Esophagus squamous epithelium (tissue), 4 donors: Measurements from ENCODE around the gene ACTMAP.
"Not testable (repeated sequence)": the region's sequence is repeated elsewhere in the genome, so short reads cannot be mapped to it uniquely, and the experiment has no call there.

Source experiments
- POLR2A ChIP-seq, 4 donors: fragments of 450-650 bp; IDR thresholded peaks; one replicate each; pipeline ENCODE4 v1.6.1; 2017; ENCODE audit warnings: antibody characterized with exemption in 4 of 4, mild to moderate bottlenecking in 4 of 4, moderate library complexity in 3 of 4
- TF ChIP-seq, protein P1 (sequence below), 6 experiments: fragments of 450-650 bp in 4 of 6; fragments of 200-600 bp in 2 of 6; sonication (generic) in 2 of 6; IDR thresholded peaks; one replicate each; pipeline ENCODE4 v1.5.1; 2016 to 2019; ENCODE audit warnings: antibody characterized with exemption in 6 of 6, mild to moderate bottlenecking in 4 of 6, moderate library complexity in 4 of 6

DNA sequence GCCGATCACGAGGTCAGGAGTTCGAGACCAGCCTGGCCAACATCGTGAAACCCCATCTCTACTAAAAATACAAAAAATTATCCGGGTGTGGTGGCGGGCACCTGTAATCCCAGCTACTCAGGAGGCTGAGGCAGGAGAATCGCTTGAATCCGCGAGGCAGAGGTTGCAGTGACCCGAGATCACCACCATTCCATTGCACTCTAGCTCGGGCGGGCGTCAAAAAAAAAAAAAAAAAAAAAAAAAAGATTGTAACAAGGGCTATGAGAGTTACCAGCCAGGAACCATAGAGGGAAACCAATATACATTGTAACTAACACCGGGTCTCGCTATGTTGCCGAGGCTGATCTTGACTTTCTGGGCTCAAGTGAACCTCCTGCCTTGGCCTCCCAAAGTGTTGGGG lies 18.0 kb downstream of the ACTMAP start:
- not testable (repeated sequence) for TF ChIP-seq POLR2A (IDR thresholded peaks at IDR 0.05)
- TF ChIP-seq, protein P1, sequence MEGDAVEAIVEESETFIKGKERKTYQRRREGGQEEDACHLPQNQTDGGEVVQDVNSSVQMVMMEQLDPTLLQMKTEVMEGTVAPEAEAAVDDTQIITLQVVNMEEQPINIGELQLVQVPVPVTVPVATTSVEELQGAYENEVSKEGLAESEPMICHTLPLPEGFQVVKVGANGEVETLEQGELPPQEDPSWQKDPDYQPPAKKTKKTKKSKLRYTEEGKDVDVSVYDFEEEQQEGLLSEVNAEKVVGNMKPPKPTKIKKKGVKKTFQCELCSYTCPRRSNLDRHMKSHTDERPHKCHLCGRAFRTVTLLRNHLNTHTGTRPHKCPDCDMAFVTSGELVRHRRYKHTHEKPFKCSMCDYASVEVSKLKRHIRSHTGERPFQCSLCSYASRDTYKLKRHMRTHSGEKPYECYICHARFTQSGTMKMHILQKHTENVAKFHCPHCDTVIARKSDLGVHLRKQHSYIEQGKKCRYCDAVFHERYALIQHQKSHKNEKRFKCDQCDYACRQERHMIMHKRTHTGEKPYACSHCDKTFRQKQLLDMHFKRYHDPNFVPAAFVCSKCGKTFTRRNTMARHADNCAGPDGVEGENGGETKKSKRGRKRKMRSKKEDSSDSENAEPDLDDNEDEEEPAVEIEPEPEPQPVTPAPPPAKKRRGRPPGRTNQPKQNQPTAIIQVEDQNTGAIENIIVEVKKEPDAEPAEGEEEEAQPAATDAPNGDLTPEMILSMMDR (IDR thresholded peaks at IDR 0.05), result not testable (repeated sequence)
